Transverse colon (tissue), 3 donors: Measurements from ENCODE around the gene UBL3.

ENCODE experiments used
- CTCF ChIP-seq, 5 experiments: fragments of 200-600 bp in 3 of 5; fragments of 450-650 bp in 2 of 5; sonication (generic) in 3 of 5; IDR thresholded peaks; 1 replicate in 2 of 5; 2 replicates in 3 of 5; pipeline ENCODE4 v1.5.1; 2016 to 2017; ENCODE audit warnings: antibody characterized with exemption in 5 of 5, inconsistent platforms in 3 of 5, mild to moderate bottlenecking in 2 of 5, moderate library complexity in 1 of 5
- EP300 ChIP-seq: sonication (generic); formaldehyde crosslinking; IDR thresholded peaks from one replicate; pipeline ENCODE4 v1.6.1; 2017; ENCODE audit warnings: antibody characterized with exemption, low read depth

DNA sequence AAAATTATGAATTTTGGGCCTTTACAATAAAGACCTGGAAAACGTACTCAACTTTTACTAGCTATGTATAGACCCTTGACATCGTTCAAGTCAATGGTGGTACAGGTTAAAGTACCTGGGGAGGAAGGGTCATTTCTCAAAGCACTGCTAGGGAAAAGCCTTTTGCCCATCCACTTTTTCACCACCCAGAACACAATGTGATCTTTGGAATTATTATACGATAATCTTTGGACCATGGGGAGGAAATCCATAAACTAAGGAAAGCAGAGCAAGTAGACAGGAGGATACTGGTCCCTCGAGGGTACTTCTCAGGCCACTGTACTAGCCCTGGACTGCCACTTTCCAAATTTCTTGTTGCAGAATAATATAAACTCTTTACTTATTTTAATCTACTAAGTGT lies 39.5 kb downstream of the UBL3 start:
- TF ChIP-seq EP300 (no peak), CTCF (IDR thresholded peaks at IDR 0.05) (no peak)
